ENCODE results near the gene PTPRF.

Gene PTPRF

GRCh38 chr1:43653339-43653738 lies 122.7 kb downstream of the PTPRF start:
- Histone ChIP-seq H3K14ac (ENCODE audit: low read length) (no peak overlapping the region), H3K23ac (ENCODE audit: low read depth, low read length, poor library complexity) (no peak overlapping the region), H3K27me3 (ENCODE audit: control insufficient read depth in 3 of 3, insufficient read depth in 3 of 3, low read depth in 1 of 3, low read length in 3 of 3) (no peaks in the 10 kb centered on the region), H2BK12ac (ENCODE audit: low read length) (no peak overlapping the region), H3K79me1 (ENCODE audit: low read depth, low read length) (peaks cover 5% of the 10 kb centered on the region), H2BK120ac (ENCODE audit: low read depth, low read length) (no peak overlapping the region), H2BK15ac (ENCODE audit: low read length) (no peak overlapping the region), H2AFZ (ENCODE audit: low read length) (no peak overlapping the region), H3K36me3 (replicated peaks in 1 of 2; ENCODE audit: control insufficient read depth in 2 of 2, insufficient read depth in 2 of 2, low read length in 2 of 2) (peaks cover 17 to 56% of the 10 kb centered on the region in 2 donors), H3K4me2 (ENCODE audit: insufficient read depth, low read length, poor library complexity, severe bottlenecking) (no peak overlapping the region), H4K8ac (ENCODE audit: low read depth, low read length) (no peak overlapping the region), H3K18ac (ENCODE audit: low read length) (no peak overlapping the region), H3K27ac (replicated peaks; ENCODE audit: low read length) (no peak overlapping the region), H3K4ac (ENCODE audit: low read length) (no peak overlapping the region), H3K4me1 (ENCODE audit: control insufficient read depth in 2 of 2, insufficient read depth in 1 of 2, low read depth in 1 of 2, low read length in 2 of 2) (peaks cover 5 to 6% of the 10 kb centered on the region in 2 donors), H2AK5ac (ENCODE audit: low read depth, low read length) (no peak overlapping the region), H3K9me3 (replicated peaks in 1 of 2; ENCODE audit: control insufficient read depth in 2 of 2, insufficient read depth in 1 of 2, low read depth in 1 of 2, low read length in 2 of 2) (no peaks in the 10 kb centered on the region), H3K9ac (ENCODE audit: low read depth, low read length, poor library complexity) (no peak overlapping the region), H2BK5ac (ENCODE audit: low read length) (no peak overlapping the region), H3K4me3 (ENCODE audit: low read length in 2 of 2) (no peak overlapping the region), H4K91ac (ENCODE audit: low read depth, low read length, poor library complexity) (no peak overlapping the region)
- whole genome bisulfite sequencing, 2 donors (ENCODE audit: extremely low coverage in 2 of 2, insufficient read length in 2 of 2, insufficient replicate concordance in 1 of 2), result no CpG with 5 or more reads among the region's 3 CpGs
- DNase-seq (ENCODE audit: low spot score), result no peak

- no peak for DNase-seq (ENCODE audit: low spot score)
- Histone ChIP-seq H3K27ac (replicated peaks; ENCODE audit: low read length) (no peak overlapping the region), H2BK12ac (ENCODE audit: low read length) (no peak overlapping the region), H3K27me3 (ENCODE audit: control insufficient read depth in 3 of 3, insufficient read depth in 3 of 3, low read depth in 1 of 3, low read length in 3 of 3) (no peaks in the 10 kb centered on the region), H2AK5ac (ENCODE audit: low read depth, low read length) (no peak overlapping the region), H3K4ac (ENCODE audit: low read length) (no peak overlapping the region), H2BK120ac (ENCODE audit: low read depth, low read length) (no peak overlapping the region), H3K79me1 (ENCODE audit: low read depth, low read length) (peaks cover 5% of the 10 kb centered on the region), H3K4me3 (ENCODE audit: low read length in 2 of 2) (no peak overlapping the region), H3K9me3 (replicated peaks in 1 of 2; ENCODE audit: control insufficient read depth in 2 of 2, insufficient read depth in 1 of 2, low read depth in 1 of 2, low read length in 2 of 2) (no peaks in the 10 kb centered on the region), H2BK5ac (ENCODE audit: low read length) (no peak overlapping the region), H3K4me1 (ENCODE audit: control insufficient read depth in 2 of 2, insufficient read depth in 1 of 2, low read depth in 1 of 2, low read length in 2 of 2) (peaks cover 5 to 6% of the 10 kb centered on the region in 2 donors), H3K4me2 (ENCODE audit: insufficient read depth, low read length, poor library complexity, severe bottlenecking) (no peak overlapping the region), H4K8ac (ENCODE audit: low read depth, low read length) (no peak overlapping the region), H2AFZ (ENCODE audit: low read length) (no peak overlapping the region), H3K23ac (ENCODE audit: low read depth, low read length, poor library complexity) (no peak overlapping the region), H3K36me3 (replicated peaks in 1 of 2; ENCODE audit: control insufficient read depth in 2 of 2, insufficient read depth in 2 of 2, low read length in 2 of 2) (peaks cover 18 to 61% of the 10 kb centered on the region in 2 donors), H3K18ac (ENCODE audit: low read length) (no peak overlapping the region), H2BK15ac (ENCODE audit: low read length) (no peak overlapping the region), H3K14ac (ENCODE audit: low read length) (no peak overlapping the region), H4K91ac (ENCODE audit: low read depth, low read length, poor library complexity) (no peak overlapping the region), H3K9ac (ENCODE audit: low read depth, low read length, poor library complexity) (no peak overlapping the region)
- WGBS, 2 donors (ENCODE audit: extremely low coverage in 2 of 2, insufficient read length in 2 of 2, insufficient replicate concordance in 1 of 2), result no CpG with 5 or more reads among the region's 5 CpGs
Observed at GRCh38 chr1:43653893-43654292, 123.2 kb downstream of the PTPRF start.

GRCh38 chr1:43655953-43656352 lies 125.3 kb downstream of the PTPRF start:
- no CpG with 5 or more reads among the region's 1 CpG for WGBS, 2 donors (ENCODE audit: extremely low coverage in 2 of 2, insufficient read length in 2 of 2, insufficient replicate concordance in 1 of 2)
- Histone ChIP-seq H3K27ac (replicated peaks; ENCODE audit: low read length) (no peak overlapping the region), H3K79me1 (ENCODE audit: low read depth, low read length) (peaks cover 1% of the 10 kb centered on the region), H2BK120ac (ENCODE audit: low read depth, low read length) (no peak overlapping the region), H2BK12ac (ENCODE audit: low read length) (no peak overlapping the region), H4K91ac (ENCODE audit: low read depth, low read length, poor library complexity) (no peak overlapping the region), H3K4me1 (ENCODE audit: control insufficient read depth in 2 of 2, insufficient read depth in 1 of 2, low read depth in 1 of 2, low read length in 2 of 2) (peaks cover 5 to 6% of the 10 kb centered on the region in 2 donors), H3K4ac (ENCODE audit: low read length) (no peak overlapping the region), H2BK5ac (ENCODE audit: low read length) (no peak overlapping the region), H2AK5ac (ENCODE audit: low read depth, low read length) (no peak overlapping the region), H2BK15ac (ENCODE audit: low read length) (no peak overlapping the region), H3K9ac (ENCODE audit: low read depth, low read length, poor library complexity) (no peak overlapping the region), H3K36me3 (replicated peaks in 1 of 2; ENCODE audit: control insufficient read depth in 2 of 2, insufficient read depth in 2 of 2, low read length in 2 of 2) (peaks cover 28 to 82% of the 10 kb centered on the region in 2 donors), H3K14ac (ENCODE audit: low read length) (no peak overlapping the region), H3K9me3 (replicated peaks in 1 of 2; ENCODE audit: control insufficient read depth in 2 of 2, insufficient read depth in 1 of 2, low read depth in 1 of 2, low read length in 2 of 2) (no peaks in the 10 kb centered on the region), H3K4me2 (ENCODE audit: insufficient read depth, low read length, poor library complexity, severe bottlenecking) (no peak overlapping the region), H2AFZ (ENCODE audit: low read length) (no peak overlapping the region), H3K23ac (ENCODE audit: low read depth, low read length, poor library complexity) (no peak overlapping the region), H3K18ac (ENCODE audit: low read length) (no peak overlapping the region), H3K27me3 (ENCODE audit: control insufficient read depth in 3 of 3, insufficient read depth in 3 of 3, low read depth in 1 of 3, low read length in 3 of 3) (no peaks in the 10 kb centered on the region), H4K8ac (ENCODE audit: low read depth, low read length) (no peak overlapping the region), H3K4me3 (ENCODE audit: low read length in 2 of 2) (no peak overlapping the region)
- DNase-seq (ENCODE audit: low spot score), result no peak

GRCh38 chr1:43659212-43660166 lies 128.8 kb downstream of the PTPRF start:
- H2BK120ac ChIP-seq (ENCODE audit: low read depth, low read length), result no peak overlapping the region
- H3K27me3 ChIP-seq (ENCODE audit: control insufficient read depth in 3 of 3, insufficient read depth in 3 of 3, low read depth in 1 of 3, low read length in 3 of 3), result no peaks in the 10 kb centered on the region
- H3K4me1 ChIP-seq (ENCODE audit: control insufficient read depth in 2 of 2, insufficient read depth in 1 of 2, low read depth in 1 of 2, low read length in 2 of 2), result no peaks in the 10 kb centered on the region
- no peak overlapping the region for H4K91ac ChIP-seq (ENCODE audit: low read depth, low read length, poor library complexity)
- no peak overlapping the region for H2AK5ac ChIP-seq (ENCODE audit: low read depth, low read length)
- 100% methylated on average over 2 of the region's 14 CpGs; no CpG with 5 or more reads in 1 of the 2 donors for WGBS, 2 donors (ENCODE audit: extremely low coverage in 2 of 2, insufficient read length in 2 of 2, insufficient replicate concordance in 1 of 2)
- peaks cover 1% of the 10 kb centered on the region for H3K79me1 ChIP-seq (ENCODE audit: low read depth, low read length)
- no peak overlapping the region for H2BK5ac ChIP-seq (ENCODE audit: low read length)
- H3K27ac ChIP-seq (replicated peaks; ENCODE audit: low read length), result no peak overlapping the region
- no peak overlapping the region for H3K4me3 ChIP-seq (ENCODE audit: low read length in 2 of 2)
- H3K14ac ChIP-seq (ENCODE audit: low read length), result no peak overlapping the region
- no peak overlapping the region for H3K23ac ChIP-seq (ENCODE audit: low read depth, low read length, poor library complexity)
- no peak overlapping the region for H2AFZ ChIP-seq (ENCODE audit: low read length)
- H3K18ac ChIP-seq (ENCODE audit: low read length), result no peak overlapping the region
- H3K36me3 ChIP-seq (replicated peaks in 1 of 2; ENCODE audit: control insufficient read depth in 2 of 2, insufficient read depth in 2 of 2, low read length in 2 of 2), result peaks cover 38 to 98% of the 10 kb centered on the region in 2 donors
- H3K9me3 ChIP-seq (replicated peaks in 1 of 2; ENCODE audit: control insufficient read depth in 2 of 2, insufficient read depth in 1 of 2, low read depth in 1 of 2, low read length in 2 of 2), result no peaks in the 10 kb centered on the region
- H2BK15ac ChIP-seq (ENCODE audit: low read length), result no peak overlapping the region
- H3K4me2 ChIP-seq (ENCODE audit: insufficient read depth, low read length, poor library complexity, severe bottlenecking), result no peak overlapping the region
- no peak overlapping the region for H3K9ac ChIP-seq (ENCODE audit: low read depth, low read length, poor library complexity)
- no peak overlapping the region for H4K8ac ChIP-seq (ENCODE audit: low read depth, low read length)
- no peak for DNase-seq (ENCODE audit: low spot score)
- H3K4ac ChIP-seq (ENCODE audit: low read length), result no peak overlapping the region
- no peak overlapping the region for H2BK12ac ChIP-seq (ENCODE audit: low read length)
